Activated naive CD4-positive, alpha-beta T cell treated with anti-CD3 and anti-CD28 coated beads, Interleukin-2, amount 10 ng/mL, durations not matched to agents 7 days and 5 days (primary cell): ENCODE data around the gene ZNF219.
A peak's percentile ranks its signal among the peaks of the same experiment; 100 is the strongest.

Source experiments
- CTCF ChIA-PET: fragments of 350-600 bp; sonication (Branson Sonifier 250); formaldehyde crosslinking; loops from one replicate; lab custom pipeline; 2021; ENCODE audit warnings: antibody characterized with exemption; lab: Charles Lee
- DNase-seq: peaks from one replicate; pipeline ENCODE4 v3.0.0-alpha.2; 2020
- H3K27ac Mint-ChIP-seq: one replicate; pipeline ENCODE4 v1.8.0; 2021; ENCODE audit warnings: mild to moderate bottlenecking, moderate library complexity, mixed read lengths
- H3K27me3 Mint-ChIP-seq: one replicate; pipeline ENCODE4 v1.8.0; 2021; ENCODE audit warnings: mild to moderate bottlenecking, mixed read lengths
- H3K36me3 Mint-ChIP-seq: one replicate; pipeline ENCODE4 v1.8.0; 2021; ENCODE audit warnings: mixed read lengths
- H3K4me1 Mint-ChIP-seq: one replicate; pipeline ENCODE4 v1.8.0; 2021; ENCODE audit warnings: mixed read lengths
- H3K4me3 Mint-ChIP-seq: one replicate; pipeline ENCODE4 v1.8.0; 2021; ENCODE audit warnings: mild to moderate bottlenecking, moderate library complexity, mixed read lengths
- H3K9me3 Mint-ChIP-seq: one replicate; pipeline ENCODE4 v1.8.0; 2021; ENCODE audit warnings: mixed read lengths

The ZNF219 gene

DNA sequence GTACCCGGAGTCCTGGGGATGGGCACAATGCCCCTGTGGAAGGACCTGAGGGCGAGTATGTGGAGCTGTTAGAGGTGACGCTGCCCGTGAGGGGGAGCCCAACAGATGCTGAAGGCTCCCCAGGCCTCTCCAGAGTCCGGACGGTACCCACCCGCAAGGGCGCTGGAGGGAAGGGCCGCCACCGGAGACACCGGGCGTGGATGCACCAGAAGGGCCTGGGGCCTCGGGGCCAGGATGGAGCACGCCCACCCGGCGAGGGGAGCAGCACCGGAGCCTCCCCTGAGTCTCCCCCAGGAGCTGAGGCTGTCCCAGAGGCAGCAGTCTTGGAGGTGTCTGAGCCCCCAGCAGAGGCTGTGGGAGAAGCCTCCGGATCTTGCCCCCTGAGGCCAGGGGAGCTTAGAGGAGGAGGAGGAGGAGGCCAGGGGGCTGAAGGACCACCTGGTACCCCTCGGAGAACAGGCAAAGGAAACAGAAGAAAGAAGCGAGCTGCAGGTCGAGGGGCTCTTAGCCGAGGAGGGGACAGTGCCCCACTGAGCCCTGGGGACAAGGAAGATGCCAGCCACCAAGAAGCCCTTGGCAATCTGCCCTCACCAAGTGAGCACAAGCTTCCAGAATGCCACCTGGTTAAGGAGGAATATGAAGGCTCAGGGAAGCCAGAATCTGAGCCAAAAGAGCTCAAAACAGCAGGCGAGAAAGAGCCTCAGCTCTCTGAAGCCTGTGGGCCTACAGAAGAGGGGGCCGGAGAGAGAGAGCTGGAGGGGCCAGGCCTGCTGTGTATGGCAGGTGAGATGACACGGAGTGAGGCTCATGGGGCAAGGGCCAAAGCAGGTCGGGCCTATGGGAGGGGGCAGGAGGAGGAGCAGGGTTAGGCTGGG, 23.8 kb downstream of the ZNF219 start:
- CTCF ChIA-PET = interaction anchor here (1.0 to 1.9 kb wide), 3 partner anchors 9 to 30 kb away, joined by 3 to 5 read pairs (median 4); no protein-coding TSS in a partner anchor
- no peak overlapping the region for H3K27ac Mint-ChIP-seq
- H3K36me3 Mint-ChIP-seq = no peaks in the 10 kb centered on the region
- peaks cover 89% of the 10 kb centered on the region for H3K27me3 Mint-ChIP-seq
- DNase-seq = no peak
- no peak overlapping the region for H3K4me3 Mint-ChIP-seq
- H3K4me1 Mint-ChIP-seq = peaks cover 21% of the 10 kb centered on the region
- no peaks in the 10 kb centered on the region for H3K9me3 Mint-ChIP-seq

DNA sequence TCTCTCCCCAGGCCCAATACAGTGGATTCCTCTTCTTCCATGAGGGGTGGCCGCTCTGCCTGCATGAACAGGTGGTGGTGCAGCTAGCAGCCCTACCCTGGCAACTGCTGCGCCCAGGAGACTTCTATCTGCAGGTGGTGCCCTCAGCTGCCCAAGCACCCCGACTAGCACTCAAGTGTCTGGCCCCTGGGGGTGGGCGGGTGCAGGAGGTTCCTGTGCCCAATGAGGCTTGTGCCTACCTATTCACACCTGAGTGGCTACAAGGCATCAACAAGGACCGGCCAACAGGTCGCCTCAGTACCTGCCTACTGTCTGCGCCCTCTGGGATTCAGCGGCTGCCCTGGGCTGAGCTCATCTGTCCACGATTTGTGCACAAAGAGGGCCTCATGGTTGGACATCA, 24.5 kb downstream of the ZNF219 start:
- Mint-ChIP-seq H3K4me1 (peaks cover 28% of the 10 kb centered on the region), H3K9me3 (no peaks in the 10 kb centered on the region), H3K27me3 (peaks cover 89% of the 10 kb centered on the region), H3K36me3 (no peaks in the 10 kb centered on the region), H3K27ac (no peak overlapping the region), H3K4me3 (no peak overlapping the region)
- DNase-seq = no peak
- CTCF ChIA-PET = interaction anchor here (0.5 to 1.9 kb wide), 2 partner anchors 29 to 31 kb away, joined by 3 to 5 read pairs; no protein-coding TSS in a partner anchor

DNA sequence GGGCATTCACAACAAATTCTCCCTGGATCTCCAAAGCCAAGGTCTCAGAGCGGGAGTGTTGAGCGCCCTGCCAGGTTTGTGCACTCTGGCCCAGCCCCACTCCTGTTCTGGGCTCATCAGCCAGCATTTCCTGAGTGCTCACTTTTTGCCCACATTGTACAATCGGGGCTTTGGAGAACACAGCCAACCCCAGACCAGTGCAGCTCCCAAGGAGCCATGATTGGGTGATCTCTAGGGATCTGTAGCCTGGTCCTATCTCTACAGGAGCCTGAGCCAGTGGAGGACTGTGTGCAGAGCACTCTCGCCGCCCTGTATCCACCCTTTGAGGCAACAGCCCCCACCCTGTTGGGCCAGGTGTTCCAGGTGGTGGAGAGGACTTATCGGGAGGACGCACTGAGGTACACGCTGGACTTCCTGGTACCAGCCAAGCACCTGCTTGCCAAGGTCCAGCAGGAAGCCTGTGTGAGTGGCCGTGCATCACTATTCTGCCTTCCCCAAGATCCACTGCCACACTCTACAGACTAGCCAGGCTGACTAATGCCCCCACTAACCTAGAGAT, 25.6 kb downstream of the ZNF219 start:
- H3K27me3 Mint-ChIP-seq = peaks cover 88% of the 10 kb centered on the region
- no peaks in the 10 kb centered on the region for H3K9me3 Mint-ChIP-seq
- no peak for DNase-seq
- H3K4me1 Mint-ChIP-seq = peaks cover 34% of the 10 kb centered on the region
- H3K27ac Mint-ChIP-seq = no peak overlapping the region
- CTCF ChIA-PET = interaction anchor here (0.6 to 3.6 kb wide), 4 partner anchors 16 to 101 kb away, joined by 3 to 36 read pairs (median 20); no protein-coding TSS in a partner anchor
- no peak overlapping the region for H3K4me3 Mint-ChIP-seq
- H3K36me3 Mint-ChIP-seq = no peaks in the 10 kb centered on the region

DNA sequence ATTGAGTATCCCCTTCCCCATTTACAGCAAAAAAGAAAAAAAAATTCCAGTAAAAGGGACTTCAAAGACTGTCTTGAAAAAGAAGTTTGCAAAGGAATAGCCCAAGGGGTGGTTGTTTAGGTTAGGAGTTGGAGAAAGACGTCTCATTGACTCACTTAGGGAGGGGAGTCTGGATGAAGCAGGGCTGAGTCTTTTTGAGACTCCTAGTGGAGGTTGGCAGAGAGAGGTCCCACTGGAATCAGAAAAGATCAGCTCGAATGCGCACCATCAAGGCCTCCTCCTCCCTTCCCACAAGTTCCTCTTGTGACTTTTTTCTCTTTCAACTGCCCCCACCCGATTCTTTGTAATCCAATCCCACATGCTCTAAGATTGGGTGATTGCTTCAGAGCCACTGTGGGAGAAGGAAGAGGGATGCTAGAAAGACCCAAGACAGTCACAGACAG, 26.4 kb downstream of the ZNF219 start:
- H3K4me3 Mint-ChIP-seq = no peak overlapping the region
- peaks cover 34% of the 10 kb centered on the region for H3K4me1 Mint-ChIP-seq
- H3K9me3 Mint-ChIP-seq = no peaks in the 10 kb centered on the region

DNA sequence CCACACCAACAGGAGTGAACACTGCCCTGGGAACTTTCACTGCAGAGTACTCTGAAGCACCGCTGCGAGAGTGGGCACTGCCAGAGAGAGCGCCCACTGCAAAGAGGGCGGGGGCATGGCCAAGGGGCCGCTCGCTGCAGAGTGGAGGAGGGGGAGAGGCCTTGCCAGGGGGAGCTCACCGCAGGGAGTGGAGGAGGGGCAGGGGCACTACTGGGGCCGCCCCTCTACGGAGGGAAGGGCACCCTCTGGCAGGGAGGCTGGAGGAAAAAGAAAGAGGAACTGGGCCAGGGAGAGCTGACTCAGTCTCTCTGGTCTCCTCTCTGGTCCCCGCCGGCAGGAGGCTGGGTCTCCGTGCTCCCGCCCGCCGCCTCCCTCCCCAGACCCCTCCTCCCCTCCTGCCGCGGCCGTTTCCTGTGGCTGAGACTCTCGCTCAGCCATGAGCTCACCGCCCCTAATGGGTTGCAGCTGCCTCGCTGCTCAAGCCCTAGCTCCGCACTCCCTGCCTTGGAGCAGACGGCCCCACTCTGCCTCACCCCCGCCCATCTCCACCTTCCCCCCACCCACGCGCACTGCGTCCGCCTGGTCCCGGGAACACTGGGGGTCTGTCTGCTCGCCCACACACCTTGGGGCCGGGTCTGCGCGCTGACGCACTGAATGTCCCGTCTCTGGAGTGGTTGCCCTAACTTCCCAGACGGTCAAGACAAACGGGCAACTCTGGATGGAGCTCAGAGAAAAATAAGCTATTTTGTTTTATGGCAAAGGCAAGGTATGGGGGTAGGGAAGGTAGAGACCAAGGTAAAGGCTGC, 27.0 kb downstream of the ZNF219 start:
- Mint-ChIP-seq H3K27ac (no peak overlapping the region), H3K9me3 (no peaks in the 10 kb centered on the region), H3K4me3 (peak overlapping the region; percentile 42), H3K27me3 (peaks cover 93% of the 10 kb centered on the region), H3K4me1 (peaks cover 34% of the 10 kb centered on the region), H3K36me3 (no peaks in the 10 kb centered on the region)
- CTCF ChIA-PET = interaction anchor here (0.8 to 3.6 kb wide), 9 partner anchors 9 to 56 kb away, joined by 4 to 36 read pairs (median 7); no protein-coding TSS in a partner anchor
- peak; percentile 62 for DNase-seq

More for the DNA sequence above, 26.4 kb downstream of the ZNF219 start:
- H3K36me3 Mint-ChIP-seq = no peaks in the 10 kb centered on the region
- peaks cover 89% of the 10 kb centered on the region for H3K27me3 Mint-ChIP-seq
- DNase-seq = no peak
- CTCF ChIA-PET = interaction anchor here (1.0 to 3.6 kb wide), 7 partner anchors 8 to 57 kb away, joined by 4 to 36 read pairs (median 12); no protein-coding TSS in a partner anchor
- H3K27ac Mint-ChIP-seq = no peak overlapping the region

DNA sequence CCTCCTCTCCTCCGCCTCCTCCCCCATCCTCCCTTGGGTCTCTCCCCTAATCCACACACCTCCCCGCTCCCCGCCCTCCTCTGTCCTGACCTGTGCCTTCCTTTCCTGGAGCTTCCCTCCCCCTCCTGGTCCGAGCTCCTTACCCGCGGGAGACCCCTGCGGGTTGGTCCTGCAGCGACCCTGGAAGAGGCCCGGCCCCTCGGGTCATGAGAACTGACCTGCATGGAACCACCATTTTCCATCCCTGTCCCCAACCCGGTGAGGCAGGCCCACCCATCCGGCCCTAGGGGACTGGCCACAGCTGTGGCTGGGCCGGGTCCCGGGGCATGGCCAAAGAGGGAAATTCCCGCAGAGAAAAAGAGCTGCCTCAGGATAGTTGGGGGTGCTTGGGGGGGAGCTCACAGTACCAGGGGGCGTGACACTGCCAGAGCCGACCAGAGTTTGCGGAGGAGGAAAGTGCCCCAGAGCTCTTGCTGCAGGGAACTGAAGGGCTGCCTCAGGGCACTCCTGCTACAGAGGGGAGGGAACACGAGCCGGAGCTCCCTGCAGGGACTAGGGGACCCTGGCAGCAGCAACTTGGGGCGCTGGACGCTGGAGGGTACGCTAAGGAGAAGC, 27.7 kb downstream of the ZNF219 start:
- CTCF ChIA-PET = interaction anchor here (0.8 to 3.6 kb wide), 9 partner anchors 9 to 56 kb away, joined by 4 to 36 read pairs (median 7); no protein-coding TSS in a partner anchor
- DNase-seq = no peak
- Mint-ChIP-seq H3K4me3 (peak overlapping the region; percentile 42), H3K36me3 (no peaks in the 10 kb centered on the region), H3K27me3 (peaks cover 94% of the 10 kb centered on the region), H3K4me1 (peaks cover 34% of the 10 kb centered on the region), H3K9me3 (no peaks in the 10 kb centered on the region), H3K27ac (no peak overlapping the region)

DNA sequence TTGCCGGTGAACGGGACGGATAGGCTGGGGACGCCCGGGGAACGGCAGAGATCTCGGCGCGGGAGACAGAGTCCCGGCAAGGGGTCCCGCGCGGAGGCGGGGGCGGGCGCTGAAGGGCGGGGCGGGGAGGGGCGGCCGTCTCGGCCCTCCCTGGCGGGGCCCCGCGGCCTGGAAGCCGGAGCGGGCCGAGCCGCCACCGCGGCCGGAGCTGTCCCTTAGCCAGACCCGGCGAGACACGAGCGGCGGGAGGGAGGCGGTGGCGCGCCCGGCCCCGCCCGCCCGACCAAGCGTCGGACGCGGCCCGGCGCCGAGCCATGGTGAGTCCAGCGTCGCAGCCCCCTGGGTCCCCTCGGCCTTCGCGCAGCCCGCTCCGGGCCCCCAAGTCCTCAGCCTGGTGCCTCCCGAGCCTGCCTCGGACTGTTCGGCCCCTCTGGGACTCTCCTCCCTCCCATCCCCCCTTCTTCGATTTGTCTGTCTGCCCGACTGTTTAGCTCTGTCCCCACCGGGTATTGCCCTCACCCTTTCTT, 28.3 kb downstream of the ZNF219 start, which contains the start of gene ARHGEF40:
TSS of gene ARHGEF40 (plus strand) at position 222 of the 527 bp plus-strand sequence. CDS start at position 315, 93 bp downstream.
- peak; percentile 38 for DNase-seq
- Mint-ChIP-seq H3K36me3 (no peaks in the 10 kb centered on the region), H3K27me3 (peaks cover 97% of the 10 kb centered on the region), H3K9me3 (no peaks in the 10 kb centered on the region), H3K27ac (no peak within 1 kb of the TSS), H3K4me3 (peak within 1 kb of the TSS; percentile 52), H3K4me1 (peaks cover 34% of the 10 kb centered on the region)
- CTCF ChIA-PET = interaction anchor here (0.8 to 3.6 kb wide), 6 partner anchors 14 to 55 kb away, joined by 4 to 36 read pairs (median 21); no protein-coding TSS in a partner anchor

DNA sequence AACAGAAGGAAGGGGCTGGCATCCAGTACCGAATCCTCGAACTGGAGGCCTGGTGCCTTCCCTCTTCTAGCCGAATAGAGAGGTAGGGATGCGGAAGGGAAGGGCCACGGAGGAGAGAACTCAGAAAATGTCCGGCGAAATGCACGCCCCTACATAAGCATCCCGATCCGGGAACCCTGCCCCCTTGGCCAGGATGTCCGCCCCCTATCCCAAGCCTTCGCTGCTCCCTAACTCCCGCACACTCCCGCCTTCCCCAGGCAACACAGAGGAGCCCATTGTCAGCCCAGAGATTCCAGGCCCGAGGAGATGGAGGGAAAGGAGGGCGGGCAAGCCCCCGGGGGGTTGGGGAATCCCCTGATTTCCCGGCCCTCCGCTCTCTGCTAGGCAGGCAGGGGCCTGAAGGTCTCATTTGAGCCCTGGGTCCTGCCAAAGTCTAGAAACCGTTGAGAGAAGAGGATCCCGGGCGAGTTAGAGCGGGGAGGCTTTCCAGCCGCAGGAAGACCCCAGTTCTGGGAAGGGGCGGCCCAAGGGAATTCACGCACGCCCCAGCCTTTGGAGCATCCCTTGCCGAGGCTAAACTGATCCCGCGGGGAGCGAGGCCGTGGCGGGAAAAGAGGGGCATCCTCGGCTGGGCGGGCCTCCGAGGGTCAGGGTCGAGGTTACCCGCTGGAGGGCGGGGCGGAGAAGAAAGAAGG, 28.9 kb downstream of the ZNF219 start:
- CTCF ChIA-PET = interaction anchor here (1.2 to 4.4 kb wide), 12 partner anchors 10 to 57 kb away, joined by 3 to 72 read pairs (median 22); no protein-coding TSS in a partner anchor
- Mint-ChIP-seq H3K27ac (no peak overlapping the region), H3K4me1 (peaks cover 34% of the 10 kb centered on the region), H3K36me3 (no peaks in the 10 kb centered on the region), H3K27me3 (peaks cover 96% of the 10 kb centered on the region), H3K4me3 (peak overlapping the region; percentile 52), H3K9me3 (no peaks in the 10 kb centered on the region)
- DNase-seq = no peak

DNA sequence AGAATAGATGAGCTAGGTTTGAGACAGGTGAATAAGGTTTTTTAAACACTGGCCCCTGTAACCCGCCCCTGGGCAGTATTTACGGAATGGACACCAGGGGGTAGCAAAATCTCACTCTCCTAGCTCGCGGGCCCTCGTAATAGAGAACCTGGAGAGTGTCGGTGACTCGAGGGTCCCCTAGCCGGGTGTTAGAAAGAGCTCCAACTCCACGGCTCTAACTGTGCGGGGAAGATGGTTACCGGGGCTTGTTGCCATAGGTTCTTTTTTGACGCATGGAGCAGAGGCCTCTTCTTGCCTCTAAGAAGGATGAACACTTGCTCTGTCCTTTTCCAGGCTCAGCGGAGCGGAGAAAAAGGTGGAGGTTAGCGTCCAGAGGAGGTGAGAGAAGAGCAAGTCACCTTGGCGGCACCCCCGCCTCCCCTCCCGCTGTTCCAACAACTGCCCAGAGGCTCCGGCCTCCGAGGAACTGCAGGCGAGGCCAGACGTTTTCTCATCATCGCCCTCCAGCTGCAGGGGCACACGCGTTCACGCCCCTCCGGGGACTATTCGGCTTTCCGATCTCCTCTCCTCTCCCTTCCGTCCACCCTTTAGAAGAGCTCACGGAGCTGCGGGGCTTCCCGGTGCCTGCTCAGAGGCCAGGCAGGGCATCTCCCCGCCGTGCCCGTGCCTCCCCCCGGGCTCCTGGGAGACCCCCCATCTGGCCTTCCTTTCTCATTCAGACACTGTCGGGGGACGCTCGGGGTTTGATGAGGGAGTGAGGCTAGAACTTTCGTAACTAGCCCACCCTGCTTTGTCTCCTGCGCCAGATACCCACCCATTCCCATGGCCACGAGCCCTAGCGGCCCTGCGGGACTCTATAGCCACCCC, 29.7 kb downstream of the ZNF219 start:
- Mint-ChIP-seq H3K4me3 (peak overlapping the region; percentile 26), H3K9me3 (no peaks in the 10 kb centered on the region), H3K27ac (no peak overlapping the region), H3K27me3 (peaks cover 90% of the 10 kb centered on the region), H3K36me3 (no peaks in the 10 kb centered on the region), H3K4me1 (peaks cover 34% of the 10 kb centered on the region)
- peak; percentile 58 for DNase-seq
- CTCF ChIA-PET = interaction anchor here (0.7 to 4.4 kb wide), 14 partner anchors 11 to 81 kb away, joined by 3 to 72 read pairs (median 6); no protein-coding TSS in a partner anchor

DNA sequence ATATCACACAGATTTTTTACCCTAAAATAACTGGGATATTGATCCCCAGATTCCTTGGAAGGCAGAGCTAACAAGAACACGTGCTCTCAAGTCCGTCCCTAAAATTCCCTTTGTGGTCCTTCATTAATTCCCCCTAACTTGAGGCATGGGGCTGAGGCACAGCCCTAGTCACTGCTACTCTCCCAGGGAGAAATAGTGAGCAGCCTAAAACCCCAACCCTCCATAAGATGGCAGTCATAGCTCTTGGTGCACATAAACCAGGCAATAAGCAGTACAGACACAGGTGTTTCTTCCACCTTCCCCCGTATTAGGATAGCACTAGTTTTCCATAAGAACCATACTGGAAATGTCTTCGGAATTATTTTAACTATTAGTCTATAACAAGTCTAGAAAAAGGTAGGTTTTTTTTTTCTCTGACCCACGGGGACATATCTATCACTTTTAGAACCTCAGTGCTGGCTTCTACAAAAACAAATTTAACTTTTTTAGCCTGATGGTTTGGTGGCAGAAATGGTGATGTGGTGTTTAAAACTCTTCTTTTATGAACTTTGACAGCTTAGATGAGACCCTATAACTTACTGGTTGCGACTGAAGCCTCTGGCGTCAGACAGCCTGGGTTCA, 31.5 kb downstream of the ZNF219 start:
- Mint-ChIP-seq H3K4me1 (peaks cover 33% of the 10 kb centered on the region), H3K4me3 (no peak overlapping the region), H3K27me3 (peaks cover 87% of the 10 kb centered on the region), H3K27ac (no peak overlapping the region), H3K9me3 (no peaks in the 10 kb centered on the region), H3K36me3 (no peaks in the 10 kb centered on the region)
- CTCF ChIA-PET = interaction anchor here (0.6 to 4.4 kb wide), 11 partner anchors 9 to 148 kb away, joined by 3 to 72 read pairs (median 13); partner anchors contain the start of gene RNASE8
- DNase-seq = no peak

DNA sequence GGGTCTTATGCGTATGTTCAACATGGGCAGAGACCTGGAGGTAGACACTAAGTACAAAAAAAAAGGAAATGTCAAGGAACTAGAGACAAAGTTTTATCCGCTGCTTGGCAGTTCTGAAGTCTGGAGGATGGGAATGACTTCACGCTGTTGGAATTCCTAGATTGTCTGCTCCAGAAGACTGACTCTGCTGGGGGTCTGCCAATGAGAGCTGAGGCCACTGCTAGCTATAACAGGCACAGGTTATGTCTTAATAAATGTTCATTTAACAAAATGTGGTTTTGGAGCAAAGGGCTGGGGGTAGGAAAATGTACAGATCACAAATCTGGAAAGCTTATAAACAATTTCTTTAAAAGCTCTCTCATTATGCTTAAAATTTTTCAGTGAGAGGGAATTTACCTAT, 35.0 kb downstream of the ZNF219 start:
- Mint-ChIP-seq H3K27ac (no peak overlapping the region), H3K27me3 (peaks cover 66% of the 10 kb centered on the region), H3K9me3 (no peaks in the 10 kb centered on the region), H3K36me3 (no peaks in the 10 kb centered on the region), H3K4me1 (peaks cover 2% of the 10 kb centered on the region), H3K4me3 (no peak overlapping the region)
- DNase-seq = no peak
- CTCF ChIA-PET = interaction anchor here (1.0 to 3.0 kb wide), 3 partner anchors 29 to 49 kb away, joined by 3 to 12 read pairs (median 5); no protein-coding TSS in a partner anchor
